Endothelial cell of umbilical vein (primary cell): ENCODE data around the gene RPH3AL. TPM values are rescaled to one million over a fixed set of nuclear protein-coding genes. Genes with fewer than 3 reads are reported as not detected.

Experiments used
- BruUV-seq: library from RNA; stranded (reverse); fragments of 400-500 nt; replicated peaks from 2 replicates; lab custom pipeline; 2021; lab: Mats Ljungman, UMichigan
- CTCF ChIA-PET: fragments of 300-600, 350-600 bp; sonication (Branson Sonifier 250); formaldehyde crosslinking; loops from one replicate; lab custom pipeline; 2021; ENCODE audit warnings: antibody characterized with exemption, inconsistent platforms; lab: Charles Lee
- POLR2A ChIA-PET: fragments of 300-600, 350-600 bp; sonication (Branson Sonifier 250); formaldehyde crosslinking; loops from one replicate; lab custom pipeline; 2021; ENCODE audit warnings: antibody characterized with exemption, inconsistent platforms; lab: Charles Lee
- DNase-seq: peaks from one replicate; pipeline ENCODE4 v3.0.0-alpha.2; 2011; ENCODE audit warnings: low read depth, low spot score
- FAIRE-seq: peaks from 2 replicates; lab custom pipeline; 2011; peaks lifted over from hg19 to GRCh38; lab: Jason Lieb, UNC
- H2AFZ ChIP-seq: 2 replicates; pipeline ENCODE4 v1.6.0; 2012; ENCODE audit warnings: low read depth, low read length, control low read depth, inconsistent platforms
- H3K27ac ChIP-seq: 2 replicates; pipeline ENCODE4 v1.5.1; 2011; ENCODE audit warnings: low read depth, mild to moderate bottlenecking, control low read depth, low read length, moderate library complexity; ENCODE audit not compliant: insufficient read depth
- H3K27me3 ChIP-seq, 2 experiments: 2 replicates each; pipeline versions ENCODE4 v1.6.0 to v1.6.1; 2011; ENCODE audit warnings: low read length in 2 of 2, mixed read lengths in 1 of 2; ENCODE audit not compliant: control insufficient read depth in 2 of 2, insufficient read depth in 2 of 2
- H3K36me3 ChIP-seq, 2 experiments: 2 replicates in 1 of 2; 3 replicates in 1 of 2; pipeline ENCODE4 v1.5.1; 2011; ENCODE audit warnings: low read length in 2 of 2, mild to moderate bottlenecking in 1 of 2, moderate library complexity in 1 of 2; ENCODE audit not compliant: control insufficient read depth in 2 of 2, insufficient read depth in 2 of 2; ENCODE audit errors: extremely low read depth in 1 of 2
- H3K4me1 ChIP-seq: 3 replicates; pipeline ENCODE4 v1.5.1; 2011; ENCODE audit warnings: mild to moderate bottlenecking, low read length; ENCODE audit not compliant: control insufficient read depth, insufficient read depth; ENCODE audit errors: extremely low read depth
- H3K4me2 ChIP-seq: 2 replicates; pipeline ENCODE4 v1.6.1; 2011; ENCODE audit warnings: low read length, control low read depth, mixed read lengths; ENCODE audit not compliant: insufficient read depth
- H3K4me3 ChIP-seq, 3 experiments: fragments of 200-600 bp in 1 of 3; sonication (generic), shearing (Covaris generic) in 1 of 3; replicated peaks in 1 of 3; 2 replicates each; pipeline ENCODE4 v1.5.1; 2011 to 2016; ENCODE audit warnings: control low read depth in 3 of 3, low read length in 3 of 3, mild to moderate bottlenecking in 2 of 3, inconsistent platforms in 1 of 3, low read depth in 1 of 3, moderate library complexity in 1 of 3; ENCODE audit not compliant: insufficient read depth in 1 of 3
- H3K79me2 ChIP-seq: 2 replicates; pipeline ENCODE4 v1.6.0; 2012; ENCODE audit warnings: low read length, inconsistent platforms; ENCODE audit not compliant: control insufficient read depth, insufficient read depth
- H3K9ac ChIP-seq: replicated peaks from 2 replicates; pipeline ENCODE3; 2011; ENCODE audit warnings: low read length, control low read depth; ENCODE audit not compliant: insufficient read depth; ENCODE audit errors: extremely low read depth
- H3K9me1 ChIP-seq: replicated peaks from 3 replicates; pipeline ENCODE4 v1.6.0; 2011; ENCODE audit warnings: mild to moderate bottlenecking, low read length; ENCODE audit not compliant: control insufficient read depth, insufficient read depth; ENCODE audit errors: extremely low read depth
- H3K9me3 ChIP-seq: replicated peaks from 2 replicates; pipeline ENCODE4 v1.5.1; 2012; ENCODE audit warnings: low read length, inconsistent platforms; ENCODE audit not compliant: control insufficient read depth, insufficient read depth
- H4K20me1 ChIP-seq: replicated peaks from 2 replicates; pipeline ENCODE3; 2011; ENCODE audit warnings: mild to moderate bottlenecking, low read length; ENCODE audit not compliant: control insufficient read depth, insufficient read depth; ENCODE audit errors: extremely low read depth
- CTCF ChIP-seq, 2 donors: IDR thresholded peaks; 1 replicate in 1 of 2; 2 replicates in 1 of 2; pipeline ENCODE4 v1.5.1; 2011; ENCODE audit warnings: low read length in 2 of 2, mild to moderate bottlenecking in 2 of 2, moderate library complexity in 2 of 2, control low read depth in 1 of 2, inconsistent platforms in 1 of 2, low read depth in 1 of 2; ENCODE audit not compliant: insufficient read depth in 1 of 2; ENCODE audit errors: extremely low read depth in 1 of 2
- FOS ChIP-seq: IDR thresholded peaks from 2 replicates; pipeline ENCODE4 v1.6.1; 2011; ENCODE audit warnings: mild to moderate bottlenecking, low read length, moderate library complexity, borderline replicate concordance; ENCODE audit not compliant: insufficient read depth
- GATA2 ChIP-seq: IDR thresholded peaks from 2 replicates; pipeline ENCODE4 v1.7.0; 2011; ENCODE audit warnings: low read depth, mild to moderate bottlenecking, moderate library complexity, mixed read lengths, low read length; ENCODE audit not compliant: insufficient read length, insufficient read depth
- JUN ChIP-seq: IDR thresholded peaks from 2 replicates; pipeline ENCODE4 v1.6.1; 2011; ENCODE audit warnings: borderline replicate concordance, low read depth; ENCODE audit not compliant: insufficient read length, insufficient read depth
- MAX ChIP-seq: IDR thresholded peaks from 2 replicates; pipeline ENCODE4 v1.6.1; 2011; ENCODE audit not compliant: insufficient read depth, insufficient read length
- MYC ChIP-seq: IDR thresholded peaks from one replicate; pipeline ENCODE4 v1.6.1; 2011; ENCODE audit warnings: mild to moderate bottlenecking, low read depth, low read length
- POLR2A ChIP-seq: IDR thresholded peaks from 2 replicates; pipeline ENCODE4 v1.6.1; 2012; ENCODE audit warnings: low read depth, mild to moderate bottlenecking, control low read depth, low read length
- POLR2AphosphoS5 ChIP-seq: IDR thresholded peaks from 2 replicates; pipeline ENCODE4 v1.6.1; 2012; ENCODE audit warnings: low read depth, mild to moderate bottlenecking, control low read depth, low read length, moderate library complexity; ENCODE audit not compliant: insufficient read depth
- dilution Hi-C: fragments of 300-500 bp; cut with MboI; formaldehyde crosslinking; loops from one replicate; pipeline ENCODE4 v1.15.0; 2019; ENCODE audit warnings: low sequenced_read_pairs; ENCODE audit not compliant: extremely low pct_ligation_motif_present
- intact Hi-C: fragments of 100-400 bp; cut with micrococcal nuclease; formaldehyde crosslinking; loops from one replicate; pipeline ENCODE4 v1.10.0; 2022
- polyA plus RNA-seq, 4 experiments: library from polyadenylated mRNA; depleted of rRNA in 3 of 4; stranded (reverse) in 3 of 4; unstranded in 1 of 4; fragments of >200 nt; gene quantifications; 2 replicates each; pipeline versions ENCODE4 v1.2.1 to v1.2.3, GENCODE V29; 2011 to 2012; ENCODE audit warnings: missing spikeins in 1 of 4
- total RNA-seq: library from RNA; stranded (reverse); gene quantifications from 2 replicates; pipeline ENCODE4 v1.2.3, GENCODE V29; 2021

The RPH3AL gene
- total and polyA plus RNA-seq, 2 donors (not counting 3 experiments of a cell fraction or from before 2014, with no cell fraction given) = 4.1 to 7.0 TPM

- no peak overlapping the region for H3K4me3 ChIP-seq
- H4K20me1 ChIP-seq = no peaks in the 10 kb centered on the region
- FAIRE-seq (no peak), DNase-seq (peak; percentile 74)
- H3K9me1 ChIP-seq = no peaks in the 10 kb centered on the region
- TF ChIP-seq POLR2AphosphoS5 (no peak), POLR2A (no peak), JUN (no peak), FOS (no peak), MYC (no peak), CTCF (IDR thresholded peaks at IDR 0.05; ENCODE audit: extremely low read depth in 1 of 2, insufficient read depth in 1 of 2, low read depth in 1 of 2, low read length in 2 of 2) (no peak), MAX (no peak), GATA2 (no peak)
- dilution Hi-C loops = no loop called here
- peaks cover 8% of the 10 kb centered on the region for H3K4me1 ChIP-seq
- H3K27ac ChIP-seq = no peak overlapping the region
- no peak overlapping the region for H2AFZ ChIP-seq
- no peak overlapping the region for H3K9ac ChIP-seq
- no peaks in the 10 kb centered on the region for H3K27me3 ChIP-seq
- intact Hi-C loops = no loop called here
- H3K79me2 ChIP-seq = no peaks in the 10 kb centered on the region
- no peaks in the 10 kb centered on the region for H3K36me3 ChIP-seq
- CTCF ChIA-PET = interaction anchor here (0.9 to 1.8 kb wide), 2 partner anchors 12 to 46 kb away, joined by 3 to 4 read pairs; no protein-coding TSS in a partner anchor
- BruUV-seq = no TSS peak
- no peaks in the 10 kb centered on the region for H3K9me3 ChIP-seq
- no peak overlapping the region for H3K4me2 ChIP-seq
- POLR2A ChIA-PET = no interaction called here
Observed at GRCh38 chr17:338442-339192, 14.0 kb downstream of the RPH3AL start.
